HG03558 (cell line): ENCODE data around the gene BRIP1.

ENCODE experiments used
- ATAC-seq: cut with Tn5 transposase; IDR thresholded peaks from one replicate; pipeline ENCODE4 v1.9.1; 2021; ENCODE audit warnings: moderate number of reproducible peaks; ENCODE audit not compliant: unreplicated experiment; ENCODE audit errors: extremely low read depth

Gene BRIP1

GRCh38 chr17:61644800-61645774, 218.2 kb downstream of the BRIP1 start:
- no peak for ATAC-seq

- no peak for ATAC-seq
Observed at GRCh38 chr17:61642768-61643167, 220.6 kb downstream of the BRIP1 start.

- no peak for ATAC-seq
Observed at GRCh38 chr17:61641715-61642114, 221.6 kb downstream of the BRIP1 start.

GRCh38 chr17:61641084-61641483, 222.2 kb downstream of the BRIP1 start:
- no peak for ATAC-seq

GRCh38 chr17:61639818-61640217, 223.5 kb downstream of the BRIP1 start:
- ATAC-seq = no peak

GRCh38 chr17:61638087-61638486, 225.2 kb downstream of the BRIP1 start:
- no peak for ATAC-seq

GRCh38 chr17:61635913-61636432, 227.4 kb downstream of the BRIP1 start:
- no peak for ATAC-seq

- no peak for ATAC-seq
Observed at GRCh38 chr17:61634942-61635538, 228.3 kb downstream of the BRIP1 start.

- no peak for ATAC-seq
Observed at GRCh38 chr17:61634011-61634539, 229.3 kb downstream of the BRIP1 start.

- ATAC-seq = no peak
Observed at GRCh38 chr17:61632826-61633225, 230.5 kb downstream of the BRIP1 start.

GRCh38 chr17:61631800-61632199, 231.5 kb downstream of the BRIP1 start:
- ATAC-seq = no peak
